Fibroblast of upper back skin (primary cell): Measurements from ENCODE around the gene R3HDML.
A peak's percentile ranks its signal among the peaks of the same experiment; 100 is the strongest.

ENCODE experiments used
- DNase-seq: peaks from one replicate; pipeline ENCODE4 v3.0.0-alpha.2; 2013

Gene R3HDML

DNA sequence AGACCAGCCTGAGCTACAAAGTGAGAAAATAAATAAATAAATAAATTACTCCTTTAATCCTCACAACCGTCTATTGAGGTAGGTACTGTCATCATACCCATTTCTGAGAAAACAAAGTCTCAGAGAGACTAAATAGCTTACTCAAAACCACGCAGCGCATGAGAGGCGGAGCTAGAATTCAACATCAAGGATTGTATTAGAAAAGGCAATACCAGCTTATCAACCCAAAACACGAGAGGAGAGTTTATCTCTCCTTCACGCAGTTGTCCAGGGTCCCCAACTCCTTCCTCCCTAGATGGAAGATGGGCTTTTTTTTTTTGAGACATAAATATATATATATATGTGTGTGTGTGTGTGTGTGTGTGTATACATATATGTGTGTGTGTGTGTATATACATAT is 30.9 kb downstream of the R3HDML start:
- no peak for DNase-seq

DNA sequence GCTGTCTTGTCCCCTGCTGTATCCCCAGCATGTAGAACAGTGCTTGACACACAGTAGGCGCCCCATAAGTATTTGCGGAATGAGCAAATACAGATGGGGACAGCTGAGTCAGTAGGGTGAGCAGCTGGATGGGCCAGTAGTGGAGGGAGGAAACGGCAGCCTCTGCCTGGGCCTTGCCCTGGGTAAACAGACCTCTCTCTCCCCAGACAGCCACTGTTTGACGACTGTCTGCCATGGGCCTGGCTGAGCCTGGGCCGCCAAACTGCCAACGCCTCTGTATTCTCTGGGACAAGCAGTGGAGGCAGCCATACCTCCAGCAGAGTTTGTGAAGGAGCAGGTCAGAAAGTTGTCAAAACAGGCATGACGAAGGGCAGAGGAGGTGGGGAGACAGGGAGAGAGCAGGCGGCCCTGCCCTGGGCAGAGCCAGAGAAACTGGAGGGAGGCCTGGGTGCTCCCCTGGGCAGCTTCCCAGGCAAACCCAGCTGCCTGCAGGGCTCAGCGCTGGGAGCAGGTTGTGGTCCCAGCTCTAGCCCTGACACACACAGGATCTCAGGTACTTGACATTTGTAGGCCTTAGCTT is 33.9 kb downstream of the R3HDML start:
- no peak for DNase-seq

DNA sequence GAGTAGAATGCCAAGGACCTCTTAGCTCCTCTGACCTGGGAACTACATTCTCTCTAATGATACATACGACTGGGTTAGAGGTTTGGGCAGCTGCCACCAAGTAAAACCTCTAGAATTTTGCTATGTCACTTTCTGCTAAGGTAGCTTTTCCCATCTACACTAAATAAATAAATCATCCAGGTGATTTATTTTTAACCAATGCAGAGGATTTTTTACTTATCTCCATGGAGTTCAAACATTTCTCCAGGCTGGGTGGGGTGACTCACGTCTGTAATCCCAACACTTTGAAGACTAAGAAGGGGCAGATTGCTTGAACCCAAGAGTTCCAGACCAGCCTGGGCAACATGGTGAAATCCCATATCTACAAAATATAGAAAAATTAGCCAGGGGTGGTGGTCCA is 45.8 kb downstream of the R3HDML start:
- no peak for DNase-seq

DNA sequence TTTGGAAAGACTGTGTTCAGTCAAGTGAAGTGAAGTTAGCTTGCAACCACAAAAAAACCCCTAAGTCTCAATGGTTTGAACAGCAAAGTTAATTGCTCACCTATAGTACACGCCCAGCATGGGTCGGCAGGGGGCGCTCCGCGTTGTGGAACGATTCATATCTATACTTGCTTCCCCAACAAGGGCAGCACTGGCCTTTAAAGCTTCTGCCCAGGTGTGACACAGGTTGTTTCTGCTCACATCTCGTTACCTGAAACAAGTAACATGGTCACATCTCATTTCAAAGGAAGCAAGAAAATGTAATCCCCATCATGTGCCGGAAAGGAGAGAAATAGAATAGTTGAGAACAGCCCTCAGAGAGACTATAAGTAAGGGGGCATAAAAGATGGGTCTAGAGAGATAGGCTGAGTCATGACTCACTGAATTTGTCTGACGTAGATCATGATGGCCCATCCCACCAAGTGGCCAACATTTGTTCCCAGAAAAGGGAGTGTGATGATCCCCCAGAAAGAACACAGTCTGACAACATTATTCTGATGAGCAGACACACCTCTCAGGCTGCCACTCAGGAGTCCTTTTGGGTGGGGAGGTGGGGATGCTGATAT is 47.7 kb downstream of the R3HDML start:
- peak; percentile 52 for DNase-seq

DNA sequence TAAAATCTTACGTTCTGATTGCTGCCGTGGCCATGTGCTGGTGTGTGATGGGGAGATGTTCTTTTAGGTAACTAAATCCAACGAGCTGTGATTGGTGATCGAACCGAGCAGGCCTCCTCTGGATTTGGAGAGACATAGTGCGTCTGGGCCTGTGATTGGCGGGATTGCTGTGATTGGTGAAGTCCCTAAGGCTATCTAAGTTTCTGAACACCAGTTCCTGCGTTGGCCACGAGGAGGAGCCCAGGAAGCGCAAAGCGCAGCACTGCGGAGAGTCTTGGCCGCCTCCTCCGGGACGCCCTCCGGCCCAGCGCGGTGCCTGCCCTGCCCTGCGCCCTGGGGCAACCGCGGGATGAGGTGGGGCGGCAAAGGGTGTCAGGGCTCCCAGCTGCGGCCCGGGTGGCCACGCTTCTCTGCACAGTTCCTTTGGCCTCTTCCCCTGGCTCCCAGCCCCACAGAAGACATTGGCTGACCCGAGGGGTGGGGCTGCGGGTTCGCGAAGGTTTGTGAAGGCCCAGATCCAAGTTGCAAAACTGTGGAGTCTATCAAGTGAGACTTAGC is 51.7 kb downstream of the R3HDML start:
- peak; percentile 65 for DNase-seq

DNA sequence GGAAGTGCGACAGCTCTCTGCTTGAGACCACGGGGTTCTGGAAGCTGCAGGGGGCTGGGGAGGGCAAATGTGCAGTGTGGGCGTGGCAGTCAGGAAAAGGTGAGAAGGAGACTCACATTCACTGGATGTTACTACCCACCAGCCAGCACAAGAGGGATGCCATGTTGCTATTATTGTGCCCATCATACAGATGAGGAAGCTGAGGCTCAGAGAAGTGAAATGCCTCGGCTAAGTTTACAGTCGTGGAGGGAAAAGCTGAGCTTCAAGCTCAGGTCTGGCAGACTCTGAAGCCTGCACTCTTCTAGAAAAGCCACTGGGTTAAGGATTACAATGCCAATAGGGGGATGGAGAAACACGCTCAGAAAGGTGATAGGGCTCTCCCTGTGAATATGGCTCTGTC is 53.0 kb downstream of the R3HDML start:
- no peak for DNase-seq

DNA sequence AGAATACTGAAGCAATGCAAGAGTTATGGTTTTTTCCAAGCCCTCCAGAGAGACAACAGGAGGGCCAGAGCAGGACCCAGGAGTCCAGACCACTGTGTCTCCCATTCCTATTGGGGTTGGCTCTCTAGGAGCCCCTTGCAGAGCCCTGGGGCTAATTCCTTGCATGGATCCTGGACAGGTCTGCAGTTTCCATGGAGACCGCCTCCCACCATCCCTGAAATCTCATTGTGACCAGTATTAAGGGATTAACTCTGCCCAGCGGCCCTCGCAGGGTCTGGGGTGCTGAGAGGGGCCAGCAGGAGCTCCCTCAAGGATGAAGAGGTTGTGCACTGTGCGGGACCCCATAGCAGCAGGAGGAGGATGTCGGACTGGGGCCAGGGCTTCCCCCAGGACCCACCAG is 53.4 kb downstream of the R3HDML start:
- no peak for DNase-seq

DNA sequence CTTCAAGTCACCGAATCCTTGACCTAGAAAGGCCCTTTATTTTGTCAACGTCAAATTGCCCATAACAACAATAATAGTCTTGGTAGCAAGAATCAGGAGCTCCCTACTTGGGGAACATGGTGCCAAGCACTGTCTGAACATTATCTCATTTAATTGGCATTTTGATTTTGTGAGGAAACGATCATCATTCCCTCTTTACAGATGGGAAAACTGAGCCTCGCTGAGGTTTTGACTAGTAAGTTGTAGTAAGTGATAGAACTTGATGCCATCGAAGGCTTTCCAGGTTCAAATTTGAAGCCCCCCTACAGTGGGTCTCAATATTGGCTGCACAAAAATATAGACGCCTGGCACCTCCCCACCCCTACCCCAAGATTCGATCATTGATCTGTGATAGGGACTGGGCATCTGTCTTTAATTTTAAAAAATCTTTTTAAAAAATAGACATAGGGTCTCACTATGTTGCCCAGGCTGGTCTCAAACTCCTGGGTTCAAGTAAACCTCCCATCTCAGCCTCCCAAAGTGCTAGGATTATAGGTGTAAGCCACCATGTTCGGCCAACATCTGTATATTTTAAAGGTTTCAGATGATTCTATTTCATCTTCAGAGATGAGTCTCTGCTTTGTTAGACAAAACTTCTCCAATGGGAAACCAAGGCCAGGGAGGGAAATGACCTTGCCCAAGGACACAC is 55.4 kb downstream of the R3HDML start:
- DNase-seq: no peak

DNA sequence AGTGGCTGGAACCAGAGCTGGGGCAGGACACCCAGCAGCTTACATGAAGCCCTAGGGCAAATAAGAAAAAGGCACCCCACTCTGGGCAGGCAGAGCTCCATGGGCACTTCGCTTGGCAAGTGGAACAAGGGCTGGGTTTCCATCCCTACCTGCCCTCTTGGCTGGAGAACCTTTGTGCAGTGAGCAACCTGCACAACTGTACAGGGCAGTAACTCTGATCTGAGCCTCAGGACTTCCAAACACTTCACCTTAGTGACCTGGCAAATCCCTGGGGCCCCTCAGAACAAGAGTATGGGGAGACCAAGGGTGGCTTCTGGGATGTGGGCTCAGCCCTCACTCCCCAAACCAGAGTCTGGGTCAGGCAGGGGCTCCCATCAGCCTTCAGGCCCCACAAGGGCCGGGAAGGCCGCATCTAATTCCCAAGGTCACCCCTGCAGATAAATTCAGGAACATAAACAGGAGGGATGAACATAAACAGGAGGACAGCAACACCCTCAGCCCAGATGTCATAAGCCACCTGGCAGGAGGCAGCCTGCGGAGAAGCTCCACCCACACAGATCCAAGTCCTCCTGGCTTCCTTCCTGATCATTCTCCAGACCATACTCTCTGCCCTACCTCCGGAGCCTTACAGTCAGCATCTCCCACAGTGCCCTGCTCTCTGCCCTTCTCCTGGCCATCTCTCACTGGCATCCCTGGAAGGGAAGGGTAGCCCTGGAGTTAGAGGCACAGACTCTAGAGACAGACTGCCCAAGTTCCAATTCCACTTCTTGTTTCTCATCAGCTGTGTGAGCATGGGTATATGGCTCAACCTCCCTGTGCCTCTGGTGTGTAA is 56.1 kb downstream of the R3HDML start:
- DNase-seq: no peak

DNA sequence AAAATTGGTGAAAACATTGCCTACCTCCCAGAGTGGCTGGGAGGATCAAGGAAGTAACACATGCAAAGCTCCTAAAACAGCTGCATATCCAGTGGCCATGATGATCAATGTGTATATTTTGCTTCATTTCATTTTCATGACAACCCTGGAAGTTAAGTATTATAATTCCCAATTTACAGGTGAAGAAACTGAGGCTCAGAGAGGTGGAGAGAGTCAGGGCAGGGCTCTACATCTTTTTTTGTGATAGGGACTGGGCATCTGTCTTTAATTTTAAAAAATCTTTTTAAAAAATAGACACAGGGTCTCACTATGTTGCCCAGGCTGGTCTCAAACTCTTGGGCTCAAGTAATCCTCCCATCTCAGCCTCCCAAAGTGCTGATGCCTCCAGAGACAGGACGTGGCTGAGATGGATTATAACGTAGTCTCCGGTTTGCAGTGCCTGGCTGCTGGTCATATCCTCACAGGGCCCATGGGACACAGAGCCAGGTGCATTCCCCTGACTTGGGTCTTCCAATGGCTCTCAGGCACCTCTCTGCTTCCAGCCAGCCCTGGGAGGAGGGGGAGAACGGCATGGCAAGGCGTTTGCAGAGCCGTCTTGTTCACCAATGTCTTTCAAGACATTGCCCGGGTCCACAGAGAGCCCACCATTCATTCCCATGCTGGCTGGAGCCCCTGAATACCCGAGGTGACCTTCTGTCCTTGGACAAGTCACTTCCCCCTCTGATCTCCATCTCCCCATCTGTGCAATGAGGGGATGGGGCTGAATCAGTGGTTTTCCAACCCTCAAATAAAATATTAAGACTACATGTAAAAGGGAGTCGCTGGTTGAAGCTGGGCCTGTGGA is 57.0 kb downstream of the R3HDML start:
- DNase-seq: no peak

DNA sequence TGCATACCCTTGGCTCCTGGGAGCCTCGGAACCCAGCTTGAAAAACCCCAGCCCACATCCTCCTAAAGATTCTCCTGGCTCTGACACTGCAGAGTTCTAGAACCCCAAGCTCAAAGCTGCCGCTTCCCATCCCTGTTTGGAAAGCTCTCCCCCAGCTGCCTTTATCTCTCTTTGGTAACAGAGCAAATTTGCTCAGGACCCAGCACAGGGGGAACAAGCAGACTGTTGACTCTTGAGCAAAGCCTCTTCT is 57.5 kb downstream of the R3HDML start:
- no peak for DNase-seq

DNA sequence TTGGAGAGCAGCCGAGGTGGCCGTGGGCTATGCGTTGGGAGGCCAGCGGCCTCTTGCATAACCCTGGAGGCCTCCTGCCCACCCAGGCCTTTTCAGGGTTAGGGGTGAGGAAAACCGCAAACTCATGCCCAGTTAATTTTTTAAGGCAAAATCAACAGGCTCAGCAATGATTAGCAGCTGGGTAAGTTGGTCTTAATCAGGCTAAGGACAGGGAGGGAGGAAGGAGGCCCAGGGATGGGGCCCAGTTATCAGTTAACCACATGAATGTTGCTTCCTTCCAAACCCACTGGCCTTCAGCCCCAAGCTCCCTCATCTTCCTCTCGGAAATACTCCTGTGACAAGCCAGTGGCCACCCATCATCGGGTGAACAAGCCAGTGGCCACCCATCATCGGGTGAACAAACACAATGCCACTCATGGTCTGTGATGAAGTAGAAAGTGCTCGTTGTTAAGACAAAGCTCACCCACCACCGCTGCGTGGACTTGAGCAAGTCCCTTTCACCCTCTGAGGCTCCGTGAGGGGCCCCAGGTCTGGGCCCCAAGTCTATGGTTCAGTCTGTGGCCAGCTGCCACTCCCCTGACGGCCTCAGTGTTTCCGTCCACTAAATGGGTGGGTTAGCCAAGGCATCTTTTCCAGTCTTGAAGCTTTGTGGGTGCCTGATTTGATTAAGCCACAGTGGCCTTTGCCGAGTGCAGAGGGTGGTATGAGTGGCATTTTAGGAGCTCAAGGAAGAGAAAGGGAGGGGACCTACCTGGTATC is 58.0 kb downstream of the R3HDML start:
- DNase-seq: no peak

DNA sequence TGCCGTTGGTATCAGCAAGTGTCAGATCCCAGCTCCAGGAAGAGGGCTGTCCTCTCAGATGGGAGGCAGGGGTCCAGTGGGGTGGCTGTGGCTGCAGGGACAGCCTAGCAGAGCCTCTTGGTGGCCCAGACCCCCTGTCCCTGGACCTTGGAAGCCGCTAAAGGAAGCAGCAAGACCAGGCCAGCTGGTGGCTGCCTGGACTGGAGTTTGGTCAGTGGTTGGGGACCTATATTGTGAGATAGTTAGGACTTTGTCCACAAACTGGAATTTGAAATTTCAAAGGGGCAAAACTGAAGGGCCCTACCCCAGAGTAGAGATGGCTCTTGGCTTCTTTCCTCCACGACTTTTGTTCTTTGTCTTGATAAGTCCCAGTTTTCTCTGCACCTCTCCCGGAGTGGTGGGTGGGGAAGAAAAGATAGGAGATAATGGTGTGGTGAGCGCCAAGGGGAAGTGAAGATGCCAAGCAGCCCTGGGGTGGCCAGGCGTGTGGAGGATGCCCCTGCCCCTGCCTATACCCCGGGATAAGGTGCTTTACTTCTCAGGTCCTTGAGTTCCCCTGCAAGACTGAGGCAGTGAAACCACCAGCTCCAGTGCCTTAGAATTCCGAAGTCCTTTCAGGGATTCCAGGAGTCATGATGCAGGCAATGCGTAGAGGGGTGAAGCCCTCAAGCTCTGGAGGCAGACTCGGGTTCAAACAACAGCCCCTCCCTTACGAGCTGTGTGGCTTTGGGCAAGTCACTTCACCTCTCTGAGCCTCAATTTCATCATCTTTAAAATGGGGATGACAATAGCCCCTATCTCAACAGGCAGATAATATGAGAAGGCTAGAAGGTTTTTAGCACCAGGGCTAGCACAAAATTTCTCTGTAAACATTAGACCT is 58.9 kb downstream of the R3HDML start:
- DNase-seq: no peak

DNA sequence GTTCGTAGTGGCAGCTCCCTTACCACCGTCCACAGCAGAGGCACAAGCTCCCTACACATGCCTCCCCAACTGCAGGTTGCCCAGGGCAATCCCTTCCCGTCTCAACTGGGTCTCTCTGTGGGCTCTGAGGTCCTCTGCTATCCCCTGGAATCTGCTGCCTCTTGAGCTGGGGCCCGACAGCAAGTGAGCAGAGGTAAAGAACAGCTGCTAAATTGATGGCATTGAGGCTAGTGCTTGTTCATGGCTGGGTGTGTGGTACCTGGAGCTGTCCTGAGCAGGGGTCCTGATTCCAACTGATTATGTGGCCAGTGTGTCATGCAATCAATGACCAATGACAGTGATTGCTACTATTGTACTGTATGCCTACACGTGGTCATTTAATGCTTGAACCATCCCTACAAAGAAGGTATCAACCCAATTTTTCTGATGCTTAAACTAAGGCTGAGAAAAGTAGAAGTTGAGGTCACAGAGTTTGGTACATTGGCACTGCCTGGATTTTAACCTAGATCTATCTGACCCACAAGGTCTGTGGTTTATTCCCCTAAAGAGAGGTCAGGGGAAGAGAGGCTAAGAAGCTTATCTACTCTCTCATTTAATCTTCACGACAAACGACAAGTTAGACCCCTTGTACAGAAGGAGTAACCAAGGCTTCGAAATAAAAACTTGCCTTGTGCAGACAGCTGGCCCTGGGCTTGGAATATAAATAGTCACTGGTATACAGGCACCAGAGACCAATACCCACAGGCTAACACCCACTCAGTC is 59.7 kb downstream of the R3HDML start:
- no peak for DNase-seq

DNA sequence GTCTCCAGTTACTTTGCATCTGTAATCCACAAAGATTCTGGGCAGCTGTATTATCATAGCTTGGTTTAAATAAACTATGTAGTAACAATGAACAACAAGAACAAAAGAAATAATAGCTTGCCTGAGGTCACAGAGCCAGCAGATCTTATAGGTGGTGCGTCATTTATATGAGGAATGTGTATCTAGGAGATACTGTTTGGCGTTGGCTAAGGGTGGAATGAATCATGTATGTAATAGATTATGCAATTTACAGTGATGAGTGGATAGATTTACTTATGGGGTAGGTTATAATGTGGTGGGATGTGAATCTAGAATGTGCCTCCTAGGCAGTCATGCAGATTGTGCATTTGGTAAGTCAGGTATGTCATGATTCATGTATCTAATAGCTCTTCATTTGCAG is 61.5 kb downstream of the R3HDML start:
- peak; percentile 70 for DNase-seq

DNA sequence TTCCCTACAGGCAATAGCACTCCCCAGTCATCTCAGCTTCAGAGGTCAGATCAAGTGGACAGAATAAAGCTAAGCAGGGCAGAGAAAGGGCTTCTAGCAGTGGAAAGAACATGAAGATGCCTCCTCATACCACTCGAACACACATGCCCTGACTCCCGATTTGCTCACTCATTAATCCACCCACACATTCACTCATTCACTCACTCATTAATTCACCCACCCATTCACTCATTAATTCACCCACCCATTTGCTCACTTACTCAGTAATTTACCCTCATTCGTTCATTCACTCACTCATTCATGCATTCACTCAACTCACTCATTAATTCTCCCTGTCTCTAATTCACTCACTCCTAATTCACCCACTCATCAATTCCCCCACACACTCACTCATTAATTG is 62.6 kb downstream of the R3HDML start:
- no peak for DNase-seq

DNA sequence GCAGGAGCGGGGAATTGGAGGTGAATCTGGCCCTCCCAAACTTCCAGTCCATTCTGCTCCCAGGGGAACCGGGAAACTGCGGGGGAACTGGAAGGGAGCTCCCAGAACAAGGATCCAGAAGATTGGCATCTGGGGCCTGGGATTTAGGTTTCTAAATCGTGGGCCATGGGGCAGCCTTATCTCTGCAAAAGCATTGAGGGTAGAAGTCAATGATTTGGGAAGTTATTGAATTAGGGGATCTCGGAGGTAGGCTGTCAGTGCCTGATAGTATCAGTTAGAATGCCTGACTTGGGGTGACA is 63.8 kb downstream of the R3HDML start:
- DNase-seq: no peak
